H7 (cell line): ENCODE data around the gene MZF1. TPM values are rescaled to one million over a fixed set of nuclear protein-coding genes. Genes with fewer than 3 reads are reported as not detected.

Experiments used
- DNase-seq: peaks from one replicate; pipeline ENCODE4 v3.0.0; 2012
- H3K27me3 ChIP-seq: 2 replicates; pipeline ENCODE4 v1.6.0; 2011; ENCODE audit warnings: mild to moderate bottlenecking, low read length; ENCODE audit not compliant: control insufficient read depth, insufficient read depth
- H3K36me3 ChIP-seq: replicated peaks from 2 replicates; pipeline ENCODE4 v1.5.1; 2011; ENCODE audit warnings: low read length; ENCODE audit not compliant: control insufficient read depth, insufficient read depth
- H3K4me3 ChIP-seq: 2 replicates; pipeline ENCODE4 v1.5.1; 2011; ENCODE audit warnings: low read depth, mild to moderate bottlenecking, control low read depth, low read length, moderate library complexity; ENCODE audit not compliant: insufficient read depth
- total RNA-seq: library from RNA; depleted of rRNA; stranded (reverse); fragments of >200 nt; shearing (Covaris generic); gene quantifications from 2 replicates; pipeline ENCODE4 v1.2.3, GENCODE V29; 2014

Gene MZF1
- total RNA-seq, 1 experiment from 2014 or later = 11.0 TPM

GRCh38 chr19:58575183-58576041, 2.3 kb upstream of the MZF1 start:
- peak overlapping the region; percentile 89 for H3K4me3 ChIP-seq
- H3K27me3 ChIP-seq = no peaks in the 10 kb centered on the region
- peak; percentile 96 for DNase-seq
- peaks cover 1% of the 10 kb centered on the region for H3K36me3 ChIP-seq

- DNase-seq = no peak
- Histone ChIP-seq H3K27me3 (no peaks in the 10 kb centered on the region), H3K36me3 (peaks cover 1% of the 10 kb centered on the region), H3K4me3 (peak overlapping the region; percentile 68)
Observed at GRCh38 chr19:58573658-58574164, 576 bp upstream of the MZF1 start.

- peaks cover 2% of the 10 kb centered on the region for H3K36me3 ChIP-seq
- peak; percentile 26 for DNase-seq
Observed at GRCh38 chr19:58572026-58572817, 913 bp downstream of the MZF1 start.

GRCh38 chr19:58571575-58571947, 1.6 kb downstream of the MZF1 start:
- DNase-seq = no peak
- Histone ChIP-seq H3K36me3 (peaks cover 4% of the 10 kb centered on the region), H3K4me3 (no peak overlapping the region), H3K27me3 (no peaks in the 10 kb centered on the region)

More at GRCh38 chr19:58572026-58572817, 913 bp downstream of the MZF1 start:
- H3K27me3 ChIP-seq = no peaks in the 10 kb centered on the region
- peak overlapping the region; percentile 68 for H3K4me3 ChIP-seq

- H3K4me3 ChIP-seq = no peak overlapping the region
- peaks cover 4% of the 10 kb centered on the region for H3K36me3 ChIP-seq
- no peaks in the 10 kb centered on the region for H3K27me3 ChIP-seq
- peak; percentile 30 for DNase-seq
Observed at GRCh38 chr19:58570770-58571574, 2.2 kb downstream of the MZF1 start.

GRCh38 chr19:58569943-58570670, 3.0 kb downstream of the MZF1 start:
- peaks cover 4% of the 10 kb centered on the region for H3K36me3 ChIP-seq
- no peak overlapping the region for H3K4me3 ChIP-seq
- H3K27me3 ChIP-seq = no peaks in the 10 kb centered on the region
- no peak for DNase-seq

GRCh38 chr19:58569191-58569942, 3.8 kb downstream of the MZF1 start:
- DNase-seq = no peak
- Histone ChIP-seq H3K27me3 (no peaks in the 10 kb centered on the region), H3K4me3 (no peak overlapping the region), H3K36me3 (peaks cover 4% of the 10 kb centered on the region)

GRCh38 chr19:58568453-58569130, 4.5 kb downstream of the MZF1 start:
- Histone ChIP-seq H3K27me3 (no peaks in the 10 kb centered on the region), H3K36me3 (peaks cover 4% of the 10 kb centered on the region)
- peak; percentile 20 for DNase-seq

GRCh38 chr19:58566989-58567388, 6.1 kb downstream of the MZF1 start:
- Histone ChIP-seq H3K27me3 (no peaks in the 10 kb centered on the region), H3K4me3 (no peak overlapping the region), H3K36me3 (peaks cover 4% of the 10 kb centered on the region)
- DNase-seq = no peak

More at GRCh38 chr19:58568453-58569130, 4.5 kb downstream of the MZF1 start:
- no peak overlapping the region for H3K4me3 ChIP-seq

GRCh38 chr19:58563823-58564222, 9.3 kb downstream of the MZF1 start:
- H3K4me3 ChIP-seq = no peak overlapping the region
- DNase-seq = no peak
- peaks cover 3% of the 10 kb centered on the region; the same call in 1 of the 2 replicates for H3K36me3 ChIP-seq
- H3K27me3 ChIP-seq = no peaks in the 10 kb centered on the region

- Histone ChIP-seq H3K36me3 (peaks cover 3% of the 10 kb centered on the region; the same call in 1 of the 2 replicates), H3K4me3 (no peak overlapping the region), H3K27me3 (no peaks in the 10 kb centered on the region)
- DNase-seq = peak; percentile 81
Observed at GRCh38 chr19:58563034-58563573, 10.0 kb downstream of the MZF1 start.

- H3K36me3 ChIP-seq = peaks cover 3% of the 10 kb centered on the region; the same call in 1 of the 2 replicates
- H3K4me3 ChIP-seq = no peak overlapping the region
- no peaks in the 10 kb centered on the region for H3K27me3 ChIP-seq
- peak; percentile 81 for DNase-seq
Observed at GRCh38 chr19:58562122-58563033, 10.8 kb downstream of the MZF1 start.
